NOMO-1 (cell line): Measurements from ENCODE around the gene CTTNBP2.

Experiments
- DNase-seq, 2 experiments: peaks; one replicate each; lab custom pipeline; 2025; ENCODE audit not compliant: unreplicated experiment in 2 of 2; lab: John Stamatoyannopoulos, UW

Gene CTTNBP2

GRCh38 chr7:117790731-117791130 lies 82.5 kb downstream of the CTTNBP2 start:
- DNase-seq: no peak

DNA sequence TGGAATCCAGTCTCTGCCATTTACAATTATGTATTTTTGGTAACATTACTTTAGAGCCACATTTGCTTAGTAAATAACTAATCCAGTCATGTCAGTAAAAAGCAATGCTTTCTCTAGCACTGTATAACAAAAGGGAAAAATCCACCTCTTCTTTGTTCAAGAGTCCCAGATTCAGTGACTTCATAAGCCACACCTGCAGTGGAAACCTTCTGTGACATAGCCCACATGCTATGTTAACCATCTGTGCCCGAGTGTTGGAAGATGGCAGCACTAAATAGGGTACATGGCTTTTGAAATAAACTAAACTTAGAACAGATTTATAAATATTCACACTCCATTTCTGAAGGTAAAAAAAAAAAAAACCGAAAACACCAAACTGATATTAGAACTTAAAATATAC lies 83.0 kb downstream of the CTTNBP2 start:
- no peak for DNase-seq

DNA sequence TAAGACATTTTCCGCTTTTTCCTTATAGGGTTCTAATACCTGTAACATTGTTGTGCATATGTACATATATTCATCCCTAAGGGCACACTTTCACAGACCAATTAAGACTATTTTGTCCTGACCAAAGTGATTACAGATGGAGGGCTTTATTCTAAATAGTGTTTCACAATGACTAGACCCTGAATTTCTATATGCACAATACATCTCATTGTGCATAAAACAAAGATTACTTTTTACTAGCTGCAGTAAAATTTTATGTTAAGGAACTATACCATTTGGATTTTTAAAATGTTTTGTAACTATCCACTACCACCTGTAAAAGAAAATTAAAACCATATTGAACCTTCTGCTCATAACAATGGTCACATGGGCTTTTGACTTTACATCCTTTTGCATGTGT lies 87.8 kb downstream of the CTTNBP2 start:
- DNase-seq: no peak

- DNase-seq: no peak
These were observed 88.9 kb downstream of the CTTNBP2 start for GRCh38 chr7:117784315-117784714.

DNA sequence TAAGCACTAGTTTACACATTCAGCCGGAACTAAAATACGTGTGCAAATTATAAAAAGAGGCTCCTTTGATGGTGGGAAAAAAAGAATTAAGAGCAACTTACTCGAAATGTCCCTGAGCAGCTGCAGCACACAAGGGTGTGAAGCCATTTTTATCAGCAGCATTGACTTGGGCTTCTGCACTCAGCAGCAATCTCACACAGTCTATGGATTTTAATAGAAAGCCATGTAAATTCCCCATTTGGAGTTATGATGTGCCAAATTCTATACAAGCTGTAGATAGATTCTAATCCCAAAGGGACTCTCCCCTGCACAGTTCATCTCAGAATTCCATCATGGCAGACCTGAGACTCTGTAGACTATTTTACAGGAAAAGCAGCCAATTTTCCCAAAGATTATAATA lies 90.5 kb downstream of the CTTNBP2 start:
- DNase-seq: no peak

- DNase-seq: no peak
These were observed 91.5 kb downstream of the CTTNBP2 start for GRCh38 chr7:117781707-117782106.

- DNase-seq: no peak
These were observed 92.4 kb downstream of the CTTNBP2 start for GRCh38 chr7:117780832-117781231.

GRCh38 chr7:117777335-117778142 lies 95.7 kb downstream of the CTTNBP2 start:
- no peak for DNase-seq

DNA sequence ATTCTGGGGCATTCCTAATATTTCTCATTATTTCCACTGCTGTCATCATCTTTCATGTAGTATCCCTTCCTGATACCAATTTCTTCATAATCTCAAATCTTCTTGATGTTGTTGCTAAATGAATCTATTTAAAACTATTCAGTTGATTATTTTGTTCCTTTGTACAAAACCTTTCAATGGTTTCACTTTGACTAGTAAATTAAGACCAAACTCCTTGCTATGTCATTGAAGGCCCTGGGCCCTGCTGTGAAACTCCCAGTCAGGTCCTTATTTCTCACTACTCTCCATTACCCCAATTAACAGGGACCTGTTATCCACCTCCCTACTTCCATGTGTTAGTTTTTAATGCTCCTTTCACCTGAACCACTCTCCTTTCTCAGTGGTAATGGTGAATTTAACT lies 97.0 kb downstream of the CTTNBP2 start:
- DNase-seq: no peak

DNA sequence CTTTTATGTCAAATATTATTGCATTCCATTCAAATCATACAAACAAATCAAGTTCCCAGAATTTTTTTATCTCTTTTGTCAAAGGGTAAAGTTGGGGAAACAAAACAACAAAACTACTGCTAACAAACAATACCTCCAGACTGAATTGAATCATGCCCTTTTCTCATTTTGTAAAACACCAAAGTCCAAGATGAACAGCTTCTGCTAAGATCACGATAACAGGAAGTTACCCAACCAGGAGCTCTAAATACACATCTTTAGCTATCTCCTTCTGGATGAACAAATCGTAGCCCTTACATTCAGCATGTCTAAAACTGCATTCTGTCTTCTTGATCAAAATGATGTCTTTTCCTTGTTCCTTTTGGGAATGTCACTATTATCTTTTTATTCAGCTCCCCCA lies 97.4 kb downstream of the CTTNBP2 start:
- peak in 1 of 2 experiments; percentile 38 for DNase-seq

- DNase-seq: no peak
These were observed 98.3 kb downstream of the CTTNBP2 start for GRCh38 chr7:117774943-117775342.

DNA sequence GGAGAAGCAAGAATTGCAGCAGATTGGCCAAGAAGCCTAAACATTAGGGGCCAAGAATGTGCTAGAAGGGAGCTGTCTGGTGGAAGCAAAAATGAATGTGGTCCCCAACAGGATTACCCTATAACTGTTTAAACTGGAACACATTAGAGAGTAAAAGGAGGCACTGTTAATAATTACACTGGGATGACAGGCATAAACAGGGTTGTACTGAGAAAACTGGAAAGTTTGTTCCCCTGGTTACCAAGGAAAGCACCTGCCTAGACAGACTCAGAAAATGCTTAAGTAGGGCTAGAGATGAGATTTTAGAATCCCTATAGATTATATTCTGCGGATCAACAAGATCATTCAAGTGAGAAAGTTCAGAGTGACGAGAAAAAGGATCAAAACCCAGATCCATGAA lies 100.8 kb downstream of the CTTNBP2 start:
- no peak for DNase-seq

DNA sequence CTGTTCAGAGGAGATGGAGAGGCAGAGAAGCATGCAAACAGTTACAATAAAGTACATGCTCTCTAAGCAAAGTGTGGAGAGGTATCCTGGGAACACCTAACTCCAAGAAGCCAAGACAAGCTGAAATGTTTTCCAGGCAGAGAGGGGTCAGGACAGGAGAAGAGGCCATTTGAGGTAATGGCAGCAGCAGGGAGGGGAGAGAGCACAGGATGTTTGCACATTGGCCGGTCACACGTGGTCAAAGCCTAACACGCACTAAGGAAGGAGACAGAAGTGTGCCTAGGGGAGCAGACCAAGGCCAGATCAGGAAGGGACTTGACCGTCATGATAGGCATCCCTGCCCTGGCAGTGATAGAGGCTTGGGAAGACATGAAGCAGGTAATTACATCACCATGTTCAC lies 101.5 kb downstream of the CTTNBP2 start:
- DNase-seq: no peak

- DNase-seq: no peak
These were observed 104.2 kb downstream of the CTTNBP2 start for GRCh38 chr7:117769085-117769484.

- no peak for DNase-seq
These were observed 105.3 kb downstream of the CTTNBP2 start for GRCh38 chr7:117767951-117768350.

GRCh38 chr7:117766913-117767312 lies 106.3 kb downstream of the CTTNBP2 start:
- no peak for DNase-seq

GRCh38 chr7:117764031-117764430 lies 109.2 kb downstream of the CTTNBP2 start:
- no peak for DNase-seq

GRCh38 chr7:117762055-117762454 lies 111.2 kb downstream of the CTTNBP2 start:
- no peak for DNase-seq

- DNase-seq: no peak
These were observed 113.1 kb downstream of the CTTNBP2 start for GRCh38 chr7:117759950-117760640.

- DNase-seq: no peak
These were observed 115.8 kb downstream of the CTTNBP2 start for GRCh38 chr7:117757440-117757839.

- DNase-seq: no peak
These were observed 116.6 kb downstream of the CTTNBP2 start for GRCh38 chr7:117756586-117757085.

- DNase-seq: no peak
These were observed 118.1 kb downstream of the CTTNBP2 start for GRCh38 chr7:117755136-117755535.
